Loucy (cell line): ENCODE results near the gene PANX2.
"Not testable (repeated sequence)": the region's sequence is repeated elsewhere in the genome, so short reads cannot be mapped to it uniquely, and the experiment has no call there.

ENCODE experiments used
- CTCF ChIP-seq: fragments of 200-600 bp; sonication (generic); conservative IDR thresholded peaks from 2 replicates; pipeline ENCODE4 v1.5.1; 2014; ENCODE audit warnings: mild to moderate bottlenecking, antibody characterized with exemption, low read length
- EZH2phosphoT487 ChIP-seq: fragments of 200-600 bp; IDR thresholded peaks from 2 replicates; pipeline ENCODE4 v1.6.1; 2018; ENCODE audit warnings: antibody characterized with exemption, mild to moderate bottlenecking, moderate library complexity, borderline replicate concordance

DNA sequence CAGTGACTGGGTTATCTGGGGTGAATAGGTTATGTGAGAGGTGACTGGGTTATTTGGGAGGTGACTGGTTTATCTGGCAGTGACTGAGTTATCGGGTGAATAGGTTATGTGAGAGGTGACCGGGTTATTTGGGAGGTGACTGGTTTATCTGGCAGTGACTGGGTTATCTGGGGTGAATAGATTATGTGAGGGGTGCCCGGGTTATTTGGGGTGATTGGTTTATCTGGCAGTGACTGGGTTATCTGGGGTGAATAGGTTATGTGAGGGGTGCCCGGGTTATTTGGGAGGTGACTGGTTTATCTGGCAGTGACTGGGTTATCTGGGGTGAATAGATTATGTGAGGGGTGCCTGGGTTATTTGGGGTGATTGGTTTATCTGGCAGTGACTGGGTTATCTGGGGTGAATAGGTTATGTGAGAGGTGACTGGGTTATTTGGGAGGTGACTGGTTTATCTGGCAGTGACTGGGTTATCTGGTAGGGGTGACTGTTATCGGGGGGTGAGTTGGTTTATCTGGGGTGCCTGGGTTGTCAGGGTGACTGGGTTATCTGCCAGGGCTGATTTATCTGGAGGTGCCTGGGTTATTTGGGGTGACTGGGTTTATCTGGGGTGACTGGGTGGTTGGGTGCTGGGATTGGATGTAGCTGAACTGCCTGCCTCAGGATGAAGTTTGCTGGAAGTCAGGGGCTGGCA is 1.9 kb upstream of the PANX2 start:
- TF ChIP-seq CTCF, EZH2phosphoT487: not testable (repeated sequence)
